Thyroid gland (tissue), 4 donors: ENCODE data around the gene ECT2L. TPM values are rescaled to one million over a fixed set of nuclear protein-coding genes. Genes with fewer than 3 reads are reported as not detected.

Source experiments
- DNase-seq, 2 donors: peaks; one replicate each; pipeline ENCODE4 v3.0.0-alpha.2; 2019
- H3K27ac ChIP-seq, 3 donors: fragments of 200-600 bp; sonication (generic); 1 replicate in 2 of 3; 2 replicates in 1 of 3; pipeline ENCODE4 v1.5.1; 2016 to 2019; ENCODE audit warnings: mild to moderate bottlenecking in 1 of 3, moderate library complexity in 1 of 3
- H3K27me3 ChIP-seq: fragments of 200-600 bp; sonication (generic); one replicate; pipeline ENCODE4 v1.5.1; 2019
- H3K36me3 ChIP-seq, 2 donors: fragments of 200-600 bp; sonication (generic); one replicate each; pipeline ENCODE4 v1.5.1; 2016 to 2019
- H3K4me1 ChIP-seq, 2 donors: fragments of 200-600 bp; sonication (generic); one replicate each; pipeline ENCODE4 v1.5.1; 2017 to 2019
- H3K4me3 ChIP-seq, 3 donors: fragments of 200-600 bp; sonication (generic); replicated peaks in 1 of 3; 1 replicate in 2 of 3; 2 replicates in 1 of 3; pipeline ENCODE4 v1.5.1; 2016; ENCODE audit warnings: mild to moderate bottlenecking in 1 of 3
- H3K9me3 ChIP-seq: fragments of 200-600 bp; sonication (generic); one replicate; pipeline ENCODE4 v1.5.1; 2017
- POLR2A ChIP-seq, 2 donors: fragments of 450-650 bp; IDR thresholded peaks; one replicate each; pipeline ENCODE4 v1.6.1; 2017; ENCODE audit warnings: antibody characterized with exemption in 2 of 2, mild to moderate bottlenecking in 2 of 2, moderate library complexity in 1 of 2
- WGBS, 2 donors: methylation state at CpG; one replicate each; pipeline ENCODE4 v1.1.5; 2017; 5-methylcytosine and 5-hydroxymethylcytosine counted together
- intact Hi-C: fragments of 100-400 bp; cut with DNase I; formaldehyde crosslinking; loops from one replicate; pipeline ENCODE4 v1.15.1; 2023
- total RNA-seq, 4 donors: library from RNA; depleted of rRNA; stranded (reverse); fragments of >200 nt; gene quantifications; one replicate each; pipeline ENCODE4 v1.2.3, GENCODE V29; 2016
- TF ChIP-seq, protein P1 (sequence below), 6 experiments: fragments of 200-600 bp in 3 of 6; fragments of 450-650 bp in 3 of 6; sonication (generic) in 3 of 6; IDR thresholded peaks; one replicate each; pipeline ENCODE4 v1.5.1; 2016 to 2019; ENCODE audit warnings: antibody characterized with exemption in 6 of 6, mild to moderate bottlenecking in 2 of 6, inconsistent platforms in 1 of 6, moderate library complexity in 1 of 6

Gene ECT2L
- total RNA-seq, 4 donors from 2014 or later, result 0.11 to 8.7 (median 0.16) TPM

DNA sequence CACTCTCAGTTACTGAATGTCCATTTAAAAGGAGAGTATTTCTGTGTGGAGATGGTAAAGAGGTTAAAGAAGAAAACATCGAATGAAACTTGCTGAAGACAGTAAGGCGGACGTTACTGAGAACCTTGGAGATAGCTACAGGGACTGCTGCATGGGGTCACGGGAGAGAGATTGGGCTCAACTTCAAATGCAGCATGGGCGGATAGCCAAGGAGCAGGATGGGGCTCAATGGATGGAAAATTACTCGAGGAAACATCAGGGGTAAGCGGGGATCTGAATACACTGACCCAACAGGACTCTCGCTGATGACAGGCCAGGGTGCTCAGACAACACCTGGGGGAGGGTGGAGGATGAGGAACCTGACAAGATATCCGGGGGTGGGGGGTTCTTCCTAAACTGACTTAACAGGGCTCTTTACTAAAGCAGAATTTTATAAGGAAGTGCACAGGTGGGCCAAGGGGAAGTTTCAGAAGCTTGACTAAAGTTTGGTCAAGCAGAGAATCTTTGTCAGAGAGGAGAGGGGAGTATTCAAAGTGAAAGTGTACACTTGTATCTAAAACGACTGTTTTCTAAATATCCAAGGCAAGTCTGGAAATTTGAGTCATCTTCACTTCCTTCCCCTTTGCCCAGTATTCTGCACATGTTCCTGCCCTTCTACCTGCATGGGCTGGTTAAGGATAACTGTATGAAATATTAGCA lies 22.8 kb downstream of the ECT2L start:
- TF ChIP-seq, protein P1, sequence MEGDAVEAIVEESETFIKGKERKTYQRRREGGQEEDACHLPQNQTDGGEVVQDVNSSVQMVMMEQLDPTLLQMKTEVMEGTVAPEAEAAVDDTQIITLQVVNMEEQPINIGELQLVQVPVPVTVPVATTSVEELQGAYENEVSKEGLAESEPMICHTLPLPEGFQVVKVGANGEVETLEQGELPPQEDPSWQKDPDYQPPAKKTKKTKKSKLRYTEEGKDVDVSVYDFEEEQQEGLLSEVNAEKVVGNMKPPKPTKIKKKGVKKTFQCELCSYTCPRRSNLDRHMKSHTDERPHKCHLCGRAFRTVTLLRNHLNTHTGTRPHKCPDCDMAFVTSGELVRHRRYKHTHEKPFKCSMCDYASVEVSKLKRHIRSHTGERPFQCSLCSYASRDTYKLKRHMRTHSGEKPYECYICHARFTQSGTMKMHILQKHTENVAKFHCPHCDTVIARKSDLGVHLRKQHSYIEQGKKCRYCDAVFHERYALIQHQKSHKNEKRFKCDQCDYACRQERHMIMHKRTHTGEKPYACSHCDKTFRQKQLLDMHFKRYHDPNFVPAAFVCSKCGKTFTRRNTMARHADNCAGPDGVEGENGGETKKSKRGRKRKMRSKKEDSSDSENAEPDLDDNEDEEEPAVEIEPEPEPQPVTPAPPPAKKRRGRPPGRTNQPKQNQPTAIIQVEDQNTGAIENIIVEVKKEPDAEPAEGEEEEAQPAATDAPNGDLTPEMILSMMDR (IDR thresholded peaks at IDR 0.05), result no peak
- no peak for TF ChIP-seq POLR2A (IDR thresholded peaks at IDR 0.05)
- DNase-seq, result peak; percentile 63 to 67
- H3K9me3 ChIP-seq, result no peaks in the 10 kb centered on the region
- no peak overlapping the region for H3K4me3 ChIP-seq
- H3K27me3 ChIP-seq, result no peaks in the 10 kb centered on the region
- intact Hi-C loops, result no loop called here
- H3K36me3 ChIP-seq, result no peaks in the 10 kb centered on the region
- WGBS, 2 donors, result 40 to 47% methylated on average over 10 of the region's 10 CpGs
- H3K27ac ChIP-seq, result peak overlapping the region; percentile 94 to 97 (median 97)
- H3K4me1 ChIP-seq, result peaks cover 16 to 24% of the 10 kb centered on the region in 2 donors

DNA sequence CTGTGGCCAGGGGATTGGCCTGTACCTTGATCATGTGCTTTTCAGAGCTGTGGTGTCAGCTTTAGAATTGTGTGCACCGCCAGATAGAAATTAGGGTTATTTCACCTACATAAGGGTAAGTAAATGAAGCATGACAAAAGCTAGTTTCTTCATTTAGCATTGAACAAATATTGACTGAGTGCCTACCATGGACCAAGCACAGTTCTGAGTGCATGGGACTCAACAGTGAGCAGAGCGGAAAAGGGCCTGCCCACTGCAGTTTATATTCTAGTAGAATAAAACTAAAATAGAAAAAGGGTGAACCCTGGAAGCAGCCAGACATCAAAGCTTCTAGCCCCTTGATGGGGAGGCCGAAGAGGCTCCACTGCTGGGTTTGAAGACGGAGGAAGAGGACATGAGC lies 25.6 kb downstream of the ECT2L start:
- WGBS, 2 donors, result 93 to 94% methylated on average over 4 of the region's 4 CpGs

DNA sequence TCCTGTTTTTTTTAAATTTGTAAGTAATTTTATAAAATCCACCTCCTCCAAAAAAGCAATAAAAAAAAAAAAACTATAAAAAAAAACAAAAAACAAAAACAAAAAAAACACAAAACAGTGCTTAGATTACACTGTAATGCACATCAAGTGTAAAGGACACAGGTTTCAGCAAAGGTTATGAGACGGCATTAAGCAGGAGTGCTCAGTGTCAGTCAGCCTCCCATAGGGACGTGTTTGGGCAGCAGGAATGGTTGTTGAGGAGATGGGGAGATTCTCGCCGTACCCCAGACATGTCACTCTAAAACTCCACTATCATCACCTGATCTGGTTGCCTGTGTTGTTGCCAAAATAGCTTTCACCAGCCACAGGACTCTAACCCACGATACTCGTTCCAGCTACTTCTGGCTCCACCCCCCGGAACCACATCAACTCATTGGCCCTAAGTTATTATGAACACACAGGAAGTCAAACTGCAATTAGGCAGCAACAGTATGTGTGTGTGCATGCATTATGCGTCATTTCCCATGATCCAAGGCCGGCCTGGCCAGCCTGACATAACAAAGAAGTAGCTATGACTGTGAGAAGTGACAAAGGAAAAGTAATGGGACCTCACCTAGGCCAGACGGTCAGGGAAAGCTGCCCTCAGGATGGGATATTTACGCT lies 28.7 kb downstream of the ECT2L start:
- H3K9me3 ChIP-seq, result no peaks in the 10 kb centered on the region
- intact Hi-C loops, result no loop called here
- H3K27ac ChIP-seq, result no peak overlapping the region
- DNase-seq, result no peak
- peaks cover 0 to 5% of the 10 kb centered on the region in 2 donors for H3K4me1 ChIP-seq
- 84 to 86% methylated on average over 11 of the region's 11 CpGs for WGBS, 2 donors
- no peak for TF ChIP-seq POLR2A (IDR thresholded peaks at IDR 0.05)
- TF ChIP-seq, protein P1 (IDR thresholded peaks at IDR 0.05), result no peak
- no peak overlapping the region for H3K4me3 ChIP-seq
- no peaks in the 10 kb centered on the region for H3K36me3 ChIP-seq
- H3K27me3 ChIP-seq, result no peaks in the 10 kb centered on the region

More for the DNA sequence above, 25.6 kb downstream of the ECT2L start:
- H3K27me3 ChIP-seq, result no peaks in the 10 kb centered on the region
- no peak overlapping the region for H3K4me3 ChIP-seq
- H3K27ac ChIP-seq, result peak overlapping the region in 1 of 3 donors; percentile 3
- TF ChIP-seq, protein P1 (IDR thresholded peaks at IDR 0.05), result no peak
- TF ChIP-seq POLR2A (IDR thresholded peaks at IDR 0.05), result no peak
- DNase-seq, result no peak
- peaks cover 16 to 24% of the 10 kb centered on the region in 2 donors for H3K4me1 ChIP-seq
- no peaks in the 10 kb centered on the region for H3K36me3 ChIP-seq
- H3K9me3 ChIP-seq, result no peaks in the 10 kb centered on the region
- intact Hi-C loops, result no loop called here

DNA sequence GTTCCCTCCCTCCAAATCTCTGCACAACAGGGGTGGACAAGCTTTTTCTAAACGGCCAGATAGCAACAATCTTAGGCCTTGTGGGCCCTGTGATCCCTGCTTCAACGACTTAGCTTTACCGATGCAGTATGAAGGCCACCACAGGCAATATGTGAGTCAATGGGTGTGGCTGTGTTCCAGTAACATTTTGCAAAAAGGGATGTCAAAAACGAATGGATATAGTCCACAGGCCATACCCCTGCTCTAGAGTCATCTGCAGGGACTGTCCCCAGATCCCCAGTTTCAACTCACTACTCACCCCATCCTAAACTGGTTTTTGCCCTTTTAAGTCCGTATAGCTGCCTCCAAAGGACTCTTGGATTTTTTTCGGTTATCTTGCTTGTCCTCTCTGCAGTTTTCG lies 34.4 kb downstream of the ECT2L start:
- intact Hi-C loops, result no loop called here
- H3K4me1 ChIP-seq, result peaks cover 14 to 16% of the 10 kb centered on the region in 2 donors
- 78 to 82% methylated on average over 7 of the region's 7 CpGs for WGBS, 2 donors
- TF ChIP-seq POLR2A (IDR thresholded peaks at IDR 0.05), result no peak
- TF ChIP-seq, protein P1 (IDR thresholded peaks at IDR 0.05), result no peak
- DNase-seq, result no peak
- H3K9me3 ChIP-seq, result no peaks in the 10 kb centered on the region
- H3K4me3 ChIP-seq, result no peak overlapping the region
- no peak overlapping the region for H3K27ac ChIP-seq
- H3K27me3 ChIP-seq, result no peaks in the 10 kb centered on the region
- no peaks in the 10 kb centered on the region for H3K36me3 ChIP-seq

DNA sequence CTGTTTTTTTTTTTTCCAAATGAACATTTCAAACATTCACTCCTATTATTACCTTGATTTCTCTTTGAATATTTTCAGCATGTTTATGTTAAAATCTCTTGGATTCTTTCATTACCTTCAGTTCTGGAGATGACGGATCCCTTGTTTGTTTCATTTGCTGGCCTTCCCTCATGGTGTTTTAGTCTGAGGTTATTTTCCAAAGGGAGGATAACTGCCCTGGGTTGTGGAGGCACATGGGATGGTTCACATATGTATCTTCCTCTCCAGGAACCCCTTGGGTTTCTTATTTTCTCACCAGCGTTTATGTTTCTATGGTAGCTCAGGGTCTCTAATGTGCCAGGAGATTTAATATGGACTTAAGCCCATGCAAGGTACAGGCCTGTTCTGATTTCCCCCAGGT lies 36.3 kb downstream of the ECT2L start:
- intact Hi-C loops, result no loop called here

More for the DNA sequence above, 36.3 kb downstream of the ECT2L start:
- no peak for DNase-seq
- Histone ChIP-seq H3K27me3 (no peaks in the 10 kb centered on the region), H3K27ac (no peak overlapping the region), H3K4me3 (no peak overlapping the region), H3K9me3 (no peaks in the 10 kb centered on the region), H3K36me3 (no peaks in the 10 kb centered on the region), H3K4me1 (peaks cover 20% of the 10 kb centered on the region in 2 donors)
- TF ChIP-seq, protein P1 (IDR thresholded peaks at IDR 0.05), result no peak
- no peak for TF ChIP-seq POLR2A (IDR thresholded peaks at IDR 0.05)
- WGBS, 2 donors, result 99% methylated on average over 2 of the region's 2 CpGs
